Tibial artery (tissue), 4 donors: ENCODE results near the gene TFEC.

ENCODE experiments used
- DNase-seq, 2 donors: peaks; one replicate each; pipeline ENCODE4 v3.0.0-alpha.2; 2019
- H3K27ac ChIP-seq, 2 donors: fragments of 200-600 bp; sonication (generic) in 1 of 2; 1 replicate in 1 of 2; 2 replicates in 1 of 2; pipeline ENCODE4 v1.5.1; 2018 to 2019; ENCODE audit warnings: mild to moderate bottlenecking in 1 of 2
- H3K27me3 ChIP-seq, 2 donors: fragments of 200-600 bp; sonication (generic) in 1 of 2; one replicate each; pipeline versions ENCODE4 v1.5.1 to v1.6.0; 2016 to 2019
- H3K36me3 ChIP-seq, 3 donors: fragments of 200-600 bp; sonication (generic) in 2 of 3; one replicate each; pipeline ENCODE4 v1.5.1; 2016 to 2019; ENCODE audit warnings: mild to moderate bottlenecking in 2 of 3
- H3K4me1 ChIP-seq, 4 donors: fragments of 200-600 bp; sonication (generic) in 2 of 4; 1 replicate in 3 of 4; 2 replicates in 1 of 4; pipeline ENCODE4 v1.5.1; 2016 to 2019
- H3K4me3 ChIP-seq, 2 donors: fragments of 200-600 bp; sonication (generic) in 1 of 2; 1 replicate in 1 of 2; 2 replicates in 1 of 2; pipeline ENCODE4 v1.5.1; 2018 to 2019; ENCODE audit warnings: mild to moderate bottlenecking in 2 of 2
- H3K9me3 ChIP-seq, 3 donors: fragments of 200-600 bp; sonication (generic) in 1 of 3; one replicate each; pipeline ENCODE4 v1.5.1; 2016 to 2019
- intact Hi-C: fragments of 100-400 bp; cut with DNase I; formaldehyde crosslinking; loops from one replicate; pipeline ENCODE4 v1.15.0; 2023; ENCODE audit warnings: low total_unique reads
- TF ChIP-seq, protein P1 (sequence below), 2 experiments: fragments of 200-600 bp in 1 of 2; fragments of 450-650 bp in 1 of 2; IDR thresholded peaks; one replicate each; pipeline ENCODE4 v1.5.1; 2017 to 2019; ENCODE audit warnings: antibody characterized with exemption in 2 of 2, mild to moderate bottlenecking in 1 of 2, moderate library complexity in 1 of 2

The TFEC gene

GRCh38 chr7:115924411-115924810 lies 106.2 kb downstream of the TFEC start:
- no peaks in the 10 kb centered on the region for H3K9me3 ChIP-seq
- TF ChIP-seq, protein P1, sequence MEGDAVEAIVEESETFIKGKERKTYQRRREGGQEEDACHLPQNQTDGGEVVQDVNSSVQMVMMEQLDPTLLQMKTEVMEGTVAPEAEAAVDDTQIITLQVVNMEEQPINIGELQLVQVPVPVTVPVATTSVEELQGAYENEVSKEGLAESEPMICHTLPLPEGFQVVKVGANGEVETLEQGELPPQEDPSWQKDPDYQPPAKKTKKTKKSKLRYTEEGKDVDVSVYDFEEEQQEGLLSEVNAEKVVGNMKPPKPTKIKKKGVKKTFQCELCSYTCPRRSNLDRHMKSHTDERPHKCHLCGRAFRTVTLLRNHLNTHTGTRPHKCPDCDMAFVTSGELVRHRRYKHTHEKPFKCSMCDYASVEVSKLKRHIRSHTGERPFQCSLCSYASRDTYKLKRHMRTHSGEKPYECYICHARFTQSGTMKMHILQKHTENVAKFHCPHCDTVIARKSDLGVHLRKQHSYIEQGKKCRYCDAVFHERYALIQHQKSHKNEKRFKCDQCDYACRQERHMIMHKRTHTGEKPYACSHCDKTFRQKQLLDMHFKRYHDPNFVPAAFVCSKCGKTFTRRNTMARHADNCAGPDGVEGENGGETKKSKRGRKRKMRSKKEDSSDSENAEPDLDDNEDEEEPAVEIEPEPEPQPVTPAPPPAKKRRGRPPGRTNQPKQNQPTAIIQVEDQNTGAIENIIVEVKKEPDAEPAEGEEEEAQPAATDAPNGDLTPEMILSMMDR (IDR thresholded peaks at IDR 0.05), result no peak
- no peak for DNase-seq
- no peaks in the 10 kb centered on the region for H3K36me3 ChIP-seq
- H3K27me3 ChIP-seq, result no peaks in the 10 kb centered on the region
- intact Hi-C loops, result no loop called here
- H3K4me3 ChIP-seq, result no peak overlapping the region
- H3K27ac ChIP-seq, result no peak overlapping the region
- peaks cover 0 to 16% (median 0%) of the 10 kb centered on the region in 4 donors for H3K4me1 ChIP-seq

DNA sequence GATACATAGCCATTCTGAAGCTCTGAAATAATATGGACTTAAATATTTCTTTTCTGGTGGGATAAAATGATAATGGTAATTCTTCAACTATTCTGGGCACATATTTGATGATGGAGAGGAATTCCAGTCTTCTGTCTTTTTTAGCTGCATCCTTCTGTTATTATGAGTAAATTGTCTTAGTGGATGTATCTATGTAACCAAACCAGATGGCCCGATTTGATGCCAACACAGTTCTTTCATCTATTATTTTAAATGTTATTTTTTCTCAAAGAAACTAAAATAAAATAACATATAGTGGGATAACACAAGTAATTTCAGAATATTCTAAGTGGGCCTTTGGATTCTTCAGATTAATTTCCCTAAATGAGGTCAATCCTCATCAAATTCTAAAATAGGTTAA lies 110.2 kb downstream of the TFEC start:
- Histone ChIP-seq H3K36me3 (no peaks in the 10 kb centered on the region), H3K27ac (no peak overlapping the region), H3K4me1 (peaks cover 0 to 16% (median 0%) of the 10 kb centered on the region in 4 donors), H3K4me3 (no peak overlapping the region), H3K9me3 (no peaks in the 10 kb centered on the region), H3K27me3 (no peaks in the 10 kb centered on the region)
- TF ChIP-seq, protein P1 (IDR thresholded peaks at IDR 0.05), result no peak
- intact Hi-C loops, result no loop called here
- DNase-seq, result no peak

GRCh38 chr7:115914951-115915350 lies 115.6 kb downstream of the TFEC start:
- no peaks in the 10 kb centered on the region for H3K36me3 ChIP-seq
- no peak for DNase-seq
- H3K4me3 ChIP-seq, result no peak overlapping the region
- no peaks in the 10 kb centered on the region for H3K9me3 ChIP-seq
- TF ChIP-seq, protein P1 (IDR thresholded peaks at IDR 0.05), result no peak
- H3K27ac ChIP-seq, result no peak overlapping the region
- H3K4me1 ChIP-seq, result peaks cover 0 to 4% (median 0%) of the 10 kb centered on the region in 4 donors
- no peaks in the 10 kb centered on the region for H3K27me3 ChIP-seq
- intact Hi-C loops, result no loop called here

- Histone ChIP-seq H3K4me3 (no peak overlapping the region), H3K36me3 (no peaks in the 10 kb centered on the region), H3K4me1 (peaks cover 0 to 4% (median 0%) of the 10 kb centered on the region in 4 donors), H3K9me3 (no peaks in the 10 kb centered on the region), H3K27ac (no peak overlapping the region), H3K27me3 (no peaks in the 10 kb centered on the region)
- no peak for DNase-seq
- intact Hi-C loops, result no loop called here
- TF ChIP-seq, protein P1 (IDR thresholded peaks at IDR 0.05), result no peak
These were observed 119.1 kb downstream of the TFEC start for GRCh38 chr7:115911465-115911864.

DNA sequence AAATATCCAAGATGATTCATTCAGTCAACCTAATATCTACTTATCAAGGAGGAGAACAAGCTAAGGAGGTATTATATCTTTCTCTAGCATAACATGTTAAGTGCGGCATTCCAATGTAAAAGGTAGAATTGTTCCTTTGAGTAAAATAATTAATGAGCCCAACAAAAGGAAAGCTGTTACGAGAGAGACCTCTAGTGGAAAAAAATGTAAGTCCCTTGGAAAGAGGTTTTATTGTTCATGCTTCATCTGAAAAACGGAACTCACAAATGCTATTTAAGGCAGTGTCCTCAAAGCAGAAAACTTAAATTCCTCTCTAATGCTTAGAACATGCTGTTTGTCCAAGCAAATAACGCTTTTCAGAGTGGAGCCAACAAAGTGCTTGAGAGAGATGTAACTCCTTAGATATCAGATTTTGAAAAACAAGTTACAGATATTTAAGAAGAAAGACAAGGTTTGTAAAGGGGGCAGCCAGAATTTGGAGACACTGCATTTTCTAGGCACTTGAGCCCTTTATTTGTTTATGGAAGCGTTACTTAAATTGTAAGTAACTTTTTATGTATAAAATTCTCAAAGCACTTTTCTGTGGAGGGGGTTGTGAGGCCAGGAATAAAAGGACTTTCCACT lies 119.9 kb downstream of the TFEC start:
- H3K4me1 ChIP-seq, result peaks cover 0 to 4% (median 0%) of the 10 kb centered on the region in 4 donors
- TF ChIP-seq, protein P1 (IDR thresholded peaks at IDR 0.05), result peak; percentile 21 to 34
- intact Hi-C loops, result no loop called here
- no peaks in the 10 kb centered on the region for H3K9me3 ChIP-seq
- no peaks in the 10 kb centered on the region for H3K36me3 ChIP-seq
- DNase-seq, result no peak
- H3K4me3 ChIP-seq, result no peak overlapping the region
- no peaks in the 10 kb centered on the region for H3K27me3 ChIP-seq
- no peak overlapping the region for H3K27ac ChIP-seq
